ENCODE results near the gene CRIM1.
"Not testable (repeated sequence)": the region's sequence is repeated elsewhere in the genome, so short reads cannot be mapped to it uniquely, and the experiment has no call there.

Gene CRIM1

GRCh38 chr2:36355151-36355889 lies at the start of gene CRIM1:
Gene CRIM1 (plus strand): TSS chr2:36355778. CDS start chr2:36356293, 515 bp downstream.
- peak in 1 of 2 donors; percentile 51 for DNase-seq (ENCODE audit: low read depth in 2 of 2, low spot score in 1 of 2)

- no peak for DNase-seq (ENCODE audit: low read depth in 2 of 2, low spot score in 1 of 2)
These were observed 48.1 kb upstream of the CRIM1 start for GRCh38 chr2:36307441-36307840.

- DNase-seq (ENCODE audit: low read depth in 2 of 2, low spot score in 1 of 2), result not testable (repeated sequence)
These were observed 45.1 kb upstream of the CRIM1 start for GRCh38 chr2:36310444-36310843.

- DNase-seq (ENCODE audit: low read depth in 2 of 2, low spot score in 1 of 2), result no peak
These were observed 37.0 kb upstream of the CRIM1 start for GRCh38 chr2:36318547-36318946.

GRCh38 chr2:36322108-36322507 lies 33.5 kb upstream of the CRIM1 start:
- no peak for DNase-seq (ENCODE audit: low read depth in 2 of 2, low spot score in 1 of 2)

GRCh38 chr2:36326286-36326685 lies 29.3 kb upstream of the CRIM1 start:
- no peak for DNase-seq (ENCODE audit: low read depth in 2 of 2, low spot score in 1 of 2)

GRCh38 chr2:36329251-36329650 lies 26.3 kb upstream of the CRIM1 start:
- DNase-seq (ENCODE audit: low read depth in 2 of 2, low spot score in 1 of 2), result no peak

- DNase-seq (ENCODE audit: low read depth in 2 of 2, low spot score in 1 of 2), result no peak
These were observed 25.7 kb upstream of the CRIM1 start for GRCh38 chr2:36329746-36330472.

GRCh38 chr2:36330473-36331395 lies 24.8 kb upstream of the CRIM1 start:
- DNase-seq (ENCODE audit: low read depth in 2 of 2, low spot score in 1 of 2), result no peak

GRCh38 chr2:36333350-36334012 lies 22.1 kb upstream of the CRIM1 start:
- no peak for DNase-seq (ENCODE audit: low read depth in 2 of 2, low spot score in 1 of 2)

GRCh38 chr2:36335597-36335996 lies 20.0 kb upstream of the CRIM1 start:
- DNase-seq (ENCODE audit: low read depth in 2 of 2, low spot score in 1 of 2), result no peak

GRCh38 chr2:36336321-36336720 lies 19.3 kb upstream of the CRIM1 start:
- no peak for DNase-seq (ENCODE audit: low read depth in 2 of 2, low spot score in 1 of 2)

GRCh38 chr2:36337354-36337753 lies 18.2 kb upstream of the CRIM1 start:
- DNase-seq (ENCODE audit: low read depth in 2 of 2, low spot score in 1 of 2), result no peak

GRCh38 chr2:36338124-36338826 lies 17.3 kb upstream of the CRIM1 start:
- DNase-seq (ENCODE audit: low read depth in 2 of 2, low spot score in 1 of 2), result no peak

GRCh38 chr2:36338827-36339145 lies 16.8 kb upstream of the CRIM1 start:
- no peak for DNase-seq (ENCODE audit: low read depth in 2 of 2, low spot score in 1 of 2)

- DNase-seq (ENCODE audit: low read depth in 2 of 2, low spot score in 1 of 2), result no peak
These were observed 15.9 kb upstream of the CRIM1 start for GRCh38 chr2:36339607-36340218.

- DNase-seq (ENCODE audit: low read depth in 2 of 2, low spot score in 1 of 2), result no peak
These were observed 12.0 kb upstream of the CRIM1 start for GRCh38 chr2:36343606-36344005.

- DNase-seq (ENCODE audit: low read depth in 2 of 2, low spot score in 1 of 2), result no peak
These were observed 6.9 kb upstream of the CRIM1 start for GRCh38 chr2:36348721-36349120.

GRCh38 chr2:36351291-36351690 lies 4.3 kb upstream of the CRIM1 start:
- DNase-seq (ENCODE audit: low read depth in 2 of 2, low spot score in 1 of 2), result no peak

GRCh38 chr2:36351736-36352349 lies 3.7 kb upstream of the CRIM1 start:
- DNase-seq (ENCODE audit: low read depth in 2 of 2, low spot score in 1 of 2), result no peak
